Natural killer cell (primary cell): ENCODE results near the gene AGER. TPM values are rescaled to one million over a fixed set of nuclear protein-coding genes. Genes with fewer than 3 reads are reported as not detected.

Experiments
- ATAC-seq, 3 donors: fragments of 150-1000 bp in 2 of 3; fragments of 200-7000 bp in 1 of 3; cut with Tn5 transposase; 1 replicate in 1 of 3; 2 replicates in 2 of 3; pipeline ENCODE4 v1.10.0; 2021; ENCODE audit warnings: mild to moderate bottlenecking in 2 of 3, moderate library complexity in 2 of 3
- DNase-seq, 2 donors: peaks; one replicate each; pipeline versions ENCODE4 v3.0.0 to v3.0.0-alpha.2; 2013 to 2021; ENCODE audit warnings: mixed read lengths in 1 of 2
- H3K27ac ChIP-seq: one replicate; pipeline ENCODE4 v1.5.1; 2013; ENCODE audit warnings: mild to moderate bottlenecking, low read length
- H3K27me3 ChIP-seq: one replicate; pipeline ENCODE4 v1.6.1; 2013; ENCODE audit warnings: low read length; ENCODE audit not compliant: control insufficient read depth, insufficient read depth
- H3K36me3 ChIP-seq: one replicate; pipeline ENCODE4 v1.6.1; 2013; ENCODE audit warnings: low read length; ENCODE audit not compliant: control insufficient read depth, insufficient read depth
- H3K4me1 ChIP-seq: one replicate; pipeline ENCODE4 v1.6.1; 2013; ENCODE audit warnings: low read length; ENCODE audit not compliant: control insufficient read depth, insufficient read depth
- H3K4me3 ChIP-seq: one replicate; pipeline ENCODE4 v1.5.1; 2013; ENCODE audit warnings: low read length
- H3K9me3 ChIP-seq: one replicate; pipeline ENCODE4 v1.6.1; 2013; ENCODE audit warnings: low read length; ENCODE audit not compliant: control insufficient read depth, insufficient read depth
- H3K27ac Mint-ChIP-seq, 2 donors: one replicate each; pipeline ENCODE4 v1.8.0; 2022; ENCODE audit warnings: mild to moderate bottlenecking in 2 of 2, mixed read lengths in 2 of 2, moderate library complexity in 1 of 2
- H3K27me3 Mint-ChIP-seq, 2 donors: one replicate each; pipeline ENCODE4 v1.8.0; 2022; ENCODE audit warnings: low read depth in 2 of 2, mixed read lengths in 2 of 2
- H3K36me3 Mint-ChIP-seq: one replicate; pipeline ENCODE4 v1.8.0; 2022; ENCODE audit warnings: mixed read lengths
- H3K4me1 Mint-ChIP-seq, 2 donors: one replicate each; pipeline ENCODE4 v1.8.0; 2022; ENCODE audit warnings: mixed read lengths in 2 of 2
- H3K4me3 Mint-ChIP-seq: one replicate; pipeline ENCODE4 v1.8.0; 2022; ENCODE audit warnings: mild to moderate bottlenecking, moderate library complexity, mixed read lengths
- H3K9me3 Mint-ChIP-seq, 2 donors: one replicate each; pipeline ENCODE4 v1.8.0; 2022; ENCODE audit warnings: mixed read lengths in 2 of 2
- WGBS: methylation state at CpG from one replicate; pipeline ENCODE4 v1.1.7; 2013; ENCODE audit warnings: missing lambda C conversion rate; ENCODE audit not compliant: insufficient coverage; 5-methylcytosine and 5-hydroxymethylcytosine counted together
- intact Hi-C: fragments of 100-400 bp; cut with micrococcal nuclease; formaldehyde crosslinking; loops from one replicate; pipeline ENCODE4 v1.14.2; 2022
- total RNA-seq, 4 donors: library from RNA; stranded (reverse); fragments of 120-200 nt in 1 of 4; gene quantifications; one replicate each; pipeline versions ENCODE4 v1.2.3 to v1.2.4, GENCODE V29; 2013 to 2022
- TF ChIP-seq, protein P1 (sequence below): fragments of 200-600 bp; IDR thresholded peaks from one replicate; pipeline ENCODE4 v1.8.0; 2022; ENCODE audit warnings: antibody characterized with exemption

The AGER gene
- total RNA-seq, 3 donors from 2014 or later (not counting 1 experiment from before 2014, with no cell fraction given) = 19.0 to 25.1 (median 22.9) TPM

DNA sequence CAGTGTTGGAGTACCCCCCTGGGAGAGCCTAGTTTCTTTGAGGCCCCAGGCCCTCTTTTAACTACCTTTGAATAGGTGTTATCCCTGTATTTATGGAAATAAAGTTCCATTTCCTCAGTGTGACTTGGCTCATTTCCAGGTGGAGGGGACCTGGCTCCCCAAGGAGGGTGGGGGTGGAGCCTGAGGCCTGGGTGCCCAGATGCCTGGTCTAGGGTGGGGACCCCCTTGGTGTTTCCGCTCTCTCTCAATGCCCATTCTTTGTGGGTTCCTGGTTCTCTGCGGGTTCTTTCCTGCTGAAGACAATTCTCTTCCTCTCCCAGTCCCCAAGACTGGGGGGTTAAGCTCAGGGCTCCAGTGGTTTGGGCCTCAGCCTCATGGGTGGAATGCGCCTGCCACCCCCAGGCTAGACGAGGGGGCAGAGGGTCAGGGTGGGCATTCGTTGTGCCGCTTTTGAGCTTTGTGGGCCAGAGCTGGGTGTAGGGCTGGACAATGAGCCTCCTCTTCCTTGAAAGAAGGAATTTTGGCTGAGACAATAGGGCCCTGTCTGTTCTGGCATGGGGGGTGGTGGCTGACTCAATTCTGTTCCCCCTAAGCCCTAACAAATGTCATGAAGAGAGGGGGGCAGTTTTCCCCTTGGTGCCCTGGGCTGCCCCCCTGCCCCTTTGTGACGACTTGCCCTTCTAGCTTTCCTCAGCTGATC, 20.3 kb downstream of the AGER start:
- TF ChIP-seq, protein P1, sequence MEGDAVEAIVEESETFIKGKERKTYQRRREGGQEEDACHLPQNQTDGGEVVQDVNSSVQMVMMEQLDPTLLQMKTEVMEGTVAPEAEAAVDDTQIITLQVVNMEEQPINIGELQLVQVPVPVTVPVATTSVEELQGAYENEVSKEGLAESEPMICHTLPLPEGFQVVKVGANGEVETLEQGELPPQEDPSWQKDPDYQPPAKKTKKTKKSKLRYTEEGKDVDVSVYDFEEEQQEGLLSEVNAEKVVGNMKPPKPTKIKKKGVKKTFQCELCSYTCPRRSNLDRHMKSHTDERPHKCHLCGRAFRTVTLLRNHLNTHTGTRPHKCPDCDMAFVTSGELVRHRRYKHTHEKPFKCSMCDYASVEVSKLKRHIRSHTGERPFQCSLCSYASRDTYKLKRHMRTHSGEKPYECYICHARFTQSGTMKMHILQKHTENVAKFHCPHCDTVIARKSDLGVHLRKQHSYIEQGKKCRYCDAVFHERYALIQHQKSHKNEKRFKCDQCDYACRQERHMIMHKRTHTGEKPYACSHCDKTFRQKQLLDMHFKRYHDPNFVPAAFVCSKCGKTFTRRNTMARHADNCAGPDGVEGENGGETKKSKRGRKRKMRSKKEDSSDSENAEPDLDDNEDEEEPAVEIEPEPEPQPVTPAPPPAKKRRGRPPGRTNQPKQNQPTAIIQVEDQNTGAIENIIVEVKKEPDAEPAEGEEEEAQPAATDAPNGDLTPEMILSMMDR = no peak
- Mint-ChIP-seq H3K27me3 (no peaks in the 10 kb centered on the region), H3K27ac (no peak overlapping the region), H3K36me3 (no peaks in the 10 kb centered on the region), H3K4me1 (no peaks in the 10 kb centered on the region), H3K4me3 (no peak overlapping the region), H3K9me3 (no peaks in the 10 kb centered on the region)
- H3K27ac ChIP-seq = no peak overlapping the region
- peaks cover 7% of the 10 kb centered on the region for H3K36me3 ChIP-seq
- 98% methylated on average over 7 of the region's 7 CpGs for WGBS
- ATAC-seq (no peak), DNase-seq (no peak)
- intact Hi-C loops = no loop called here
- no peak overlapping the region for H3K4me3 ChIP-seq
- H3K9me3 ChIP-seq = no peaks in the 10 kb centered on the region
- no peaks in the 10 kb centered on the region for H3K27me3 ChIP-seq
- no peaks in the 10 kb centered on the region for H3K4me1 ChIP-seq

DNA sequence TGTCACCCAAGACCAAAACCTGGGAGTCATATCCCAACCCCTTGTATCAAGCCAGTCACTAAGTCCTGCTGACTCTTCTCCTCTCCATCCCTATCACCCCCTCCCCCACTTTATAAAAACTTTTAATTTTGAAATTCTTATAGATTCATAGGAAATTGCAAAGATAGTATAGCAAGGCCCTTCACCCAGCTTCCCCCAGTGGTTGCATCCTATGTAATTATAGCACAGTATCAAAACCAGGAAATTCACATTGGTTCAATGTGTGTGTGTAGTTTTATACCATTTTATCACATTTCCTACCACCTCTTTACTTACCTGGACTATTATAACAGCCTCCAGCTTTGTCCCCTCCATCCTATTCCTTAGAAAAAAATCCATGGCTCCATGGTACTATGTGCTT, 26.0 kb downstream of the AGER start:
- Histone ChIP-seq H3K4me1 (peaks cover 28% of the 10 kb centered on the region), H3K27ac (no peak overlapping the region), H3K9me3 (no peaks in the 10 kb centered on the region), H3K36me3 (peaks cover 9% of the 10 kb centered on the region), H3K27me3 (no peaks in the 10 kb centered on the region), H3K4me3 (no peak overlapping the region)
- ATAC-seq = no peak
- H3K4me3 Mint-ChIP-seq = no peak overlapping the region
- H3K27me3 Mint-ChIP-seq = no peaks in the 10 kb centered on the region
- TF ChIP-seq, protein P1 = no peak
- H3K4me1 Mint-ChIP-seq = peaks cover 25 to 26% of the 10 kb centered on the region in 2 donors
- H3K27ac Mint-ChIP-seq = no peak overlapping the region
- no peak for DNase-seq
- H3K9me3 Mint-ChIP-seq = no peaks in the 10 kb centered on the region
- intact Hi-C loops = no loop called here
- H3K36me3 Mint-ChIP-seq = peaks cover 6% of the 10 kb centered on the region

DNA sequence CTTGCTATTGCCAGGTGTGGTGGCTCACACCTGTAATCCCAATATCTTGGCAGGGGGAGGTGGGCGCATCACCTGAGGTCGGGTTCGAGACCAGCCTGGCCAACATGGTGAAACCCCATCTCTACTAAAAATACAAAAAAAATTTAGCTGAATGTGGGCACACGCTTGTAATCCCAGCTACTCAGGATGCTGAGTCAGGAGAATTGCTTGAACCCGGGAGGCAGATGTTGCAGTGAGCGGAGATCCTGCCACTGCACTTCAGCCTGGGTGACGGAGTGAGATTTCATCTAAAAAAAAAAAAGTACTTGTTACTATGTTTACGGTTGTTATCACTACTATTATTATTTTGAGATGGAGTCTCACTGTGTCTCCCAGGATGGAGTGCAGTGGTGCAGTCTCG, 27.2 kb downstream of the AGER start:
- H3K4me3 ChIP-seq = no peak overlapping the region
- Mint-ChIP-seq H3K4me3 (no peak overlapping the region), H3K27me3 (no peaks in the 10 kb centered on the region), H3K4me1 (peaks cover 29% of the 10 kb centered on the region in 2 donors), H3K9me3 (no peaks in the 10 kb centered on the region), H3K27ac (no peak overlapping the region), H3K36me3 (peaks cover 6% of the 10 kb centered on the region)
- peaks cover 28% of the 10 kb centered on the region for H3K4me1 ChIP-seq
- ATAC-seq (no peak), DNase-seq (no peak)
- TF ChIP-seq, protein P1 = no peak
- no peaks in the 10 kb centered on the region for H3K9me3 ChIP-seq
- WGBS = 93% methylated on average over 9 of the region's 9 CpGs
- H3K27me3 ChIP-seq = no peaks in the 10 kb centered on the region
- intact Hi-C loops = no loop called here
- H3K36me3 ChIP-seq = peaks cover 9% of the 10 kb centered on the region
- H3K27ac ChIP-seq = no peak overlapping the region
